Activated CD8-positive, alpha-beta memory T cell treated with anti-CD3 and anti-CD28 coated beads, Interleukin-2, amount 50 U/mL, for 24 hours (primary cell): ENCODE measurements around the gene KDM4B.

Experiments used
- DNase-seq: peaks from one replicate; pipeline ENCODE4 v3.0.0-alpha.2; 2020; ENCODE audit errors: extremely low read depth

Gene KDM4B

DNA sequence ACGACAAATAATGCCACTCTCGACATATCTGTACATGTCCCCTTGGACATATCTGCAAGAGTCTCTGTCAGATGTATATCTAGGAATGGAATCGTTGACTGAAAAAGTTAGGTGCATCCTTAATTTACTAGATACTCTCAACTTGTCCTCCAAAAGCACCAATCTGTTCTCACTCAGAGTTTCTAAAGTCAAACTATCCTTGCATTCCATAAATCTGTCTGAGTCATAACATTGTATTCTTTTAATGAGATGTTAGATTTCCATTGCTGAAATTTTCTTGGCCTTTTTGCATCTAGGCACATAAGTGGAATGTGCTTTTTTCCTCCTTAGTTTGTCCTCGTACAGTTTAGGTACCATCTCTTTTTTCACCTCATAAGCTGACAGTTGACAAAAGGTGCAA lies 231.9 kb downstream of the KDM4B start:
- DNase-seq, result no peak

DNA sequence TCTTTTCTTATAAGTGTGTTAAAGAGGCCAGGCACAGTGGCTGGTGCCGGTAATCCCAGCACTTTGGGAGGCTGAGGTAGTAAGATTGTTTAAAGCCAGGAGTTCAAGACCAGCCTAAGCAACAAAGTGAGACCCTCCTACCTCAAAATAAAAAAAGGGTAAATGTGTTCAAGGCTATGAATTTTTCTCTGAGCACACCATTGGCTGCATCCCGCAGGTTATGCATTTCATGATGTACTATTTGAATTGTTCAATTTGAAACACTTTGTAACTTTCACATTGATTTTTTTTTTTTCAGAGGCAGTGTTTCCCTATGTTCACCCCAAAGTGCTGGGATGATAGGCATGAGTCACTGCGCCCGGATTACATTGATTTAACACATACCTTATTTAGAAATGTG lies 233.6 kb downstream of the KDM4B start:
- no peak for DNase-seq
